Endodermal cell (in vitro differentiated cells): Measurements from ENCODE around the gene ZNF460. TPM values are rescaled to one million over a fixed set of nuclear protein-coding genes. Genes with fewer than 3 reads are reported as not detected.

Source experiments
- DNase-seq: peaks from one replicate; pipeline ENCODE4 v3.0.0-alpha.2; 2017
- H3K27ac ChIP-seq: 2 replicates; pipeline ENCODE4 v1.5.1; 2013; ENCODE audit warnings: mild to moderate bottlenecking, low read depth, low read length, moderate library complexity
- H3K27me3 ChIP-seq: 2 replicates; pipeline ENCODE4 v1.6.1; 2013; ENCODE audit warnings: mild to moderate bottlenecking, low read length, moderate library complexity; ENCODE audit not compliant: insufficient read depth, control insufficient read depth, poor library complexity, severe bottlenecking
- H3K36me3 ChIP-seq: 2 replicates; pipeline ENCODE4 v1.7.0; 2013; ENCODE audit warnings: mild to moderate bottlenecking, low read length, moderate library complexity; ENCODE audit not compliant: control insufficient read depth, insufficient read depth
- H3K4me1 ChIP-seq: one replicate; pipeline ENCODE4 v1.7.0; 2013; ENCODE audit warnings: low read length; ENCODE audit not compliant: control insufficient read depth, insufficient read depth
- H3K4me3 ChIP-seq: 2 replicates; pipeline ENCODE4 v1.5.1; 2013; ENCODE audit warnings: mild to moderate bottlenecking, low read length, moderate library complexity
- H3K9ac ChIP-seq: 2 replicates; pipeline ENCODE4 v1.6.1; 2013; ENCODE audit warnings: mild to moderate bottlenecking, low read length, moderate library complexity; ENCODE audit not compliant: poor library complexity, severe bottlenecking; ENCODE audit errors: extremely low read depth
- H3K9me3 ChIP-seq: 2 replicates; pipeline ENCODE4 v1.6.1; 2013; ENCODE audit warnings: mild to moderate bottlenecking, low read length, moderate library complexity; ENCODE audit not compliant: control insufficient read depth
- H3K27ac Mint-ChIP-seq: 2 replicates; pipeline ENCODE4 v1.8.0; 2020; ENCODE audit warnings: mixed read lengths
- H3K27me3 Mint-ChIP-seq: 2 replicates; pipeline ENCODE4 v1.8.0; 2021; ENCODE audit warnings: mild to moderate bottlenecking, mixed read lengths; ENCODE audit not compliant: insufficient read depth
- H3K36me3 Mint-ChIP-seq: 2 replicates; pipeline ENCODE4 v1.8.0; 2020; ENCODE audit warnings: low read depth, mixed read lengths
- H3K4me1 Mint-ChIP-seq: 2 replicates; pipeline ENCODE4 v1.8.0; 2020; ENCODE audit warnings: mixed read lengths
- H3K4me3 Mint-ChIP-seq: 2 replicates; pipeline ENCODE4 v1.8.0; 2020; ENCODE audit warnings: mild to moderate bottlenecking, moderate library complexity, mixed read lengths
- H3K9me3 Mint-ChIP-seq: 2 replicates; pipeline ENCODE4 v1.8.0; 2020; ENCODE audit warnings: mild to moderate bottlenecking, mixed read lengths
- WGBS, 2 experiments: methylation state at CpG; one replicate each; pipeline versions ENCODE4 v1.1.5 to v1.1.7; 2013; ENCODE audit warnings: missing lambda C conversion rate in 2 of 2, mixed read lengths in 1 of 2; ENCODE audit not compliant: insufficient coverage in 1 of 2, insufficient read length in 1 of 2; 5-methylcytosine and 5-hydroxymethylcytosine counted together
- total RNA-seq, 2 donors: library from RNA; stranded (reverse); fragmentation: NEBNext Ultra II Directional in 1 of 2; extraction: Animal tissue kit (Norgen Biotek cat#: 25700) in 1 of 2; gene quantifications; 2 replicates in 1 of 2; 3 replicates in 1 of 2; pipeline ENCODE4 v1.2.1, GENCODE V29; 2021
- TF ChIP-seq, protein P1 (sequence below): fragments of 200-600 bp; sonication (generic); conservative IDR thresholded peaks from 2 replicates; pipeline ENCODE4 v1.5.0; 2021; ENCODE audit warnings: antibody characterized with exemption, mild to moderate bottlenecking

ZNF460 gene
- total RNA-seq, 2 donors from 2014 or later = 63.9 to 64.0 TPM

DNA sequence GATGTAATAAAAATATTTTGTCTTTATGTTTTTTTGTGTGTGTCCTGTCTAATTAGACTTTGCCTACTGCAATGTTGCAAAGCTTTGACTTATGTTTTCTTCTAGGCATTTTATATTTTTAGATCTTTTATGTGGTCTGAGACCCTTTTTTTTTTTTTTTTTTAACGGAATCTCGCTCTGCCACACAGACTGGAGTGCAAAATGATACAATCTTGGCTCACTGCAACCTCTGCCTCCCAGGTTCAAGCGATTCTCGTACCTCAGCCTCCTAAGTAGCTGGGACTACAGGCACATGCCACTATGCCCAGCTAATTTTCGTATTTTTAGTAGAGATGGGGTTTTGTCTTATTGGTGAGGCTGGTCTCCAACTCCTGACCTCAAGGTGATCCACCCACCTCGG lies 62.3 kb downstream of the ZNF460 start:
- Mint-ChIP-seq H3K9me3 (no peaks in the 10 kb centered on the region), H3K27me3 (peaks cover 42% of the 10 kb centered on the region), H3K4me1 (no peaks in the 10 kb centered on the region), H3K36me3 (no peaks in the 10 kb centered on the region), H3K27ac (no peak overlapping the region), H3K4me3 (no peak overlapping the region)
- TF ChIP-seq, protein P1, sequence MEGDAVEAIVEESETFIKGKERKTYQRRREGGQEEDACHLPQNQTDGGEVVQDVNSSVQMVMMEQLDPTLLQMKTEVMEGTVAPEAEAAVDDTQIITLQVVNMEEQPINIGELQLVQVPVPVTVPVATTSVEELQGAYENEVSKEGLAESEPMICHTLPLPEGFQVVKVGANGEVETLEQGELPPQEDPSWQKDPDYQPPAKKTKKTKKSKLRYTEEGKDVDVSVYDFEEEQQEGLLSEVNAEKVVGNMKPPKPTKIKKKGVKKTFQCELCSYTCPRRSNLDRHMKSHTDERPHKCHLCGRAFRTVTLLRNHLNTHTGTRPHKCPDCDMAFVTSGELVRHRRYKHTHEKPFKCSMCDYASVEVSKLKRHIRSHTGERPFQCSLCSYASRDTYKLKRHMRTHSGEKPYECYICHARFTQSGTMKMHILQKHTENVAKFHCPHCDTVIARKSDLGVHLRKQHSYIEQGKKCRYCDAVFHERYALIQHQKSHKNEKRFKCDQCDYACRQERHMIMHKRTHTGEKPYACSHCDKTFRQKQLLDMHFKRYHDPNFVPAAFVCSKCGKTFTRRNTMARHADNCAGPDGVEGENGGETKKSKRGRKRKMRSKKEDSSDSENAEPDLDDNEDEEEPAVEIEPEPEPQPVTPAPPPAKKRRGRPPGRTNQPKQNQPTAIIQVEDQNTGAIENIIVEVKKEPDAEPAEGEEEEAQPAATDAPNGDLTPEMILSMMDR = no peak
- Histone ChIP-seq H3K27ac (no peak overlapping the region), H3K36me3 (no peaks in the 10 kb centered on the region), H3K9ac (no peak overlapping the region), H3K4me3 (no peak overlapping the region), H3K27me3 (peaks cover 69% of the 10 kb centered on the region), H3K4me1 (no peaks in the 10 kb centered on the region), H3K9me3 (no peaks in the 10 kb centered on the region)
- no peak for DNase-seq
- 77 to 90% methylated on average over 4 to 6 of the region's 6 CpGs for WGBS, 2 experiments

Other genes starting within 250 kb of the ZNF460 start
- not detected for gene USP29, start 160.5 kb upstream of the ZNF460 start, total RNA-seq
- not detected for gene ZIM3, start 135.3 kb upstream of the ZNF460 start, total RNA-seq
- gene DUXA, start 113.0 kb upstream of the ZNF460 start, total RNA-seq = not detected
- gene ZNF264, start 89.0 kb upstream of the ZNF460 start, total RNA-seq = 10 to 100 TPM; 29.8 to 38.4 TPM
- gene AURKC, start 49.5 kb upstream of the ZNF460 start, total RNA-seq = 1 to 10 TPM; 1.3 to 1.7 TPM
- 10 to 100 TPM; 16.6 to 21.1 TPM for gene ZNF805, start 39.9 kb upstream of the ZNF460 start, total RNA-seq
- 10 to 100 TPM in 1 of 2 donors, 1 to 10 TPM in 1; 6.2 to 13.4 TPM for gene ZNF543, start 40.0 kb downstream of the ZNF460 start, total RNA-seq
- gene ZNF304, start 70.8 kb downstream of the ZNF460 start, total RNA-seq = 10 to 100 TPM; 11.6 to 12.3 TPM
- gene TRAPPC2B, start 83.1 kb downstream of the ZNF460 start, total RNA-seq = 1 to 10 TPM; 9.2 to 9.5 TPM
- gene ZNF547, start 83.1 kb downstream of the ZNF460 start, total RNA-seq = 1 to 10 TPM; 1.5 to 3.5 TPM
- 10 to 100 TPM; 15.2 to 15.5 TPM for gene ZNF548, start 109.4 kb downstream of the ZNF460 start, total RNA-seq
- 1 to 10 TPM; 7.6 to 9.2 TPM for gene ZNF17, start 130.7 kb downstream of the ZNF460 start, total RNA-seq
- 10 to 100 TPM; 25.0 to 28.5 TPM for gene ZNF749, start 154.8 kb downstream of the ZNF460 start, total RNA-seq
- 1 to 10 TPM in 1 of 2 donors, under 1 TPM in 1; 0.68 to 1.2 TPM for gene VN1R1, start 176.7 kb downstream of the ZNF460 start, total RNA-seq
- 10 to 100 TPM in 1 of 2 donors, 1 to 10 TPM in 1; 9.1 to 11.8 TPM for gene ZNF772, start 197.1 kb downstream of the ZNF460 start, total RNA-seq
- 10 to 100 TPM; 16.8 to 17.0 TPM for gene ZNF419, start 207.3 kb downstream of the ZNF460 start, total RNA-seq
- gene ZNF773, start 219.5 kb downstream of the ZNF460 start, total RNA-seq = 10 to 100 TPM in 1 of 2 donors, 1 to 10 TPM in 1; 7.9 to 12.4 TPM
- gene ZNF549, start 246.9 kb downstream of the ZNF460 start, total RNA-seq = 10 to 100 TPM in 1 of 2 donors, 1 to 10 TPM in 1; 9.5 to 14.0 TPM